H9 (cell line): ENCODE measurements around the gene ACTR2. TPM values are rescaled to one million over a fixed set of nuclear protein-coding genes. Genes with fewer than 3 reads are reported as not detected.

Source experiments
- DNase-seq: peaks from one replicate; pipeline ENCODE4 v3.0.0-alpha.2; 2017
- H2AFZ ChIP-seq: one replicate; pipeline ENCODE4 v1.6.1; 2013; ENCODE audit warnings: mild to moderate bottlenecking, low read length, control low read depth, moderate library complexity
- H2AK5ac ChIP-seq: 2 replicates; pipeline ENCODE4 v1.6.1; 2013; ENCODE audit warnings: low read length, control low read depth, mixed read lengths; ENCODE audit not compliant: insufficient read length
- H2BK120ac ChIP-seq: one replicate; pipeline ENCODE4 v1.6.1; 2013; ENCODE audit warnings: low read depth, mild to moderate bottlenecking, low read length, control low read depth, inconsistent platforms; ENCODE audit not compliant: poor library complexity, severe bottlenecking
- H2BK12ac ChIP-seq: 2 replicates; pipeline ENCODE4 v1.6.1; 2013; ENCODE audit warnings: low read length, control low read depth, mixed read lengths, low read depth; ENCODE audit not compliant: insufficient read length
- H2BK15ac ChIP-seq: 2 replicates; pipeline ENCODE4 v1.6.1; 2013; ENCODE audit warnings: low read depth, low read length, control low read depth
- H2BK20ac ChIP-seq: one replicate; pipeline ENCODE4 v1.6.1; 2013; ENCODE audit warnings: low read depth, mild to moderate bottlenecking, low read length, control low read depth, inconsistent platforms; ENCODE audit not compliant: poor library complexity, severe bottlenecking
- H2BK5ac ChIP-seq: 2 replicates; pipeline ENCODE4 v1.6.1; 2013; ENCODE audit warnings: low read length, control low read depth, mixed read lengths; ENCODE audit not compliant: insufficient read length
- H3K14ac ChIP-seq: 2 replicates; pipeline ENCODE4 v1.6.1; 2013; ENCODE audit warnings: low read length, control low read depth; ENCODE audit not compliant: insufficient read depth
- H3K18ac ChIP-seq: 2 replicates; pipeline ENCODE4 v1.6.1; 2013; ENCODE audit warnings: low read depth, mild to moderate bottlenecking, mixed read lengths, low read length, control low read depth; ENCODE audit not compliant: insufficient read length
- H3K23ac ChIP-seq: 2 replicates; pipeline ENCODE4 v1.6.1; 2013; ENCODE audit warnings: low read length, control low read depth, mixed read lengths, low read depth; ENCODE audit not compliant: insufficient read length
- H3K23me2 ChIP-seq: 2 replicates; pipeline ENCODE4 v1.6.1; 2013; ENCODE audit warnings: low read depth, mild to moderate bottlenecking, mixed read lengths, low read length, control low read depth; ENCODE audit not compliant: insufficient read length, poor library complexity, severe bottlenecking
- H3K27ac ChIP-seq: 2 replicates; pipeline ENCODE4 v1.5.1; 2013; ENCODE audit warnings: low read length, control low read depth, mixed read lengths, low read depth; ENCODE audit not compliant: insufficient read length
- H3K27me3 ChIP-seq: 2 replicates; pipeline ENCODE4 v1.6.1; 2013; ENCODE audit warnings: low read length, control low read depth, inconsistent platforms; ENCODE audit not compliant: insufficient read depth
- H3K4ac ChIP-seq: 2 replicates; pipeline ENCODE4 v1.6.1; 2013; ENCODE audit warnings: low read depth, mild to moderate bottlenecking, control low read depth, inconsistent platforms, low read length, moderate library complexity
- H3K4me1 ChIP-seq: 2 replicates; pipeline ENCODE4 v1.6.1; 2013; ENCODE audit warnings: low read length, control low read depth, inconsistent platforms; ENCODE audit not compliant: insufficient read depth
- H3K4me2 ChIP-seq: 2 replicates; pipeline ENCODE4 v1.6.1; 2013; ENCODE audit warnings: low read length, control low read depth, mixed read lengths; ENCODE audit not compliant: insufficient read length, insufficient read depth
- H3K56ac ChIP-seq: 2 replicates; pipeline ENCODE4 v1.6.1; 2013; ENCODE audit warnings: low read depth, mild to moderate bottlenecking, mixed read lengths, low read length, control low read depth; ENCODE audit not compliant: insufficient read length
- H3K79me1 ChIP-seq: 2 replicates; pipeline ENCODE4 v1.6.1; 2013; ENCODE audit warnings: low read depth, mild to moderate bottlenecking, moderate library complexity, low read length, control low read depth, inconsistent platforms; ENCODE audit not compliant: insufficient read depth, poor library complexity, severe bottlenecking
- H3K79me2 ChIP-seq: 2 replicates; pipeline ENCODE4 v1.6.1; 2013; ENCODE audit warnings: low read length, control low read depth, inconsistent platforms; ENCODE audit not compliant: insufficient read depth
- H3K9ac ChIP-seq: 2 replicates; pipeline ENCODE4 v1.6.1; 2013; ENCODE audit warnings: low read length, control low read depth, mixed read lengths; ENCODE audit not compliant: insufficient read length; ENCODE audit errors: extremely low read depth
- H3K9me3 ChIP-seq: one replicate; pipeline ENCODE4 v1.6.1; 2013; ENCODE audit warnings: low read depth, low read length, inconsistent platforms; ENCODE audit not compliant: control insufficient read depth
- H3T11ph ChIP-seq: one replicate; pipeline ENCODE4 v1.6.1; 2013; ENCODE audit warnings: mild to moderate bottlenecking, low read length, control low read depth, inconsistent platforms
- H4K20me1 ChIP-seq: one replicate; pipeline ENCODE4 v1.6.1; 2013; ENCODE audit not compliant: control insufficient read depth, insufficient read length, insufficient read depth
- H4K5ac ChIP-seq: 2 replicates; pipeline ENCODE4 v1.6.1; 2013; ENCODE audit warnings: low read depth, mild to moderate bottlenecking, mixed read lengths, low read length, control low read depth; ENCODE audit not compliant: insufficient read length
- H4K8ac ChIP-seq: replicated peaks from 2 replicates; pipeline ENCODE4 v1.6.1; 2013; ENCODE audit warnings: low read length, control low read depth, mixed read lengths, low read depth; ENCODE audit not compliant: insufficient read length
- H4K91ac ChIP-seq: 2 replicates; pipeline ENCODE4 v1.6.1; 2013; ENCODE audit warnings: low read depth, mild to moderate bottlenecking, moderate library complexity, mixed read lengths, low read length, control low read depth; ENCODE audit not compliant: insufficient read length
- H3K27ac Mint-ChIP-seq, 3 experiments: 2 replicates in 2 of 3; 3 replicates in 1 of 3; pipeline ENCODE4 v1.8.0; 2020 to 2021; ENCODE audit warnings: mixed read lengths in 3 of 3, mild to moderate bottlenecking in 1 of 3, moderate library complexity in 1 of 3
- H3K27me3 Mint-ChIP-seq: 2 replicates; pipeline ENCODE4 v1.8.0; 2021; ENCODE audit warnings: low read depth, mild to moderate bottlenecking, moderate library complexity, mixed read lengths
- H3K36me3 Mint-ChIP-seq, 3 experiments: 2 replicates in 2 of 3; 3 replicates in 1 of 3; pipeline ENCODE4 v1.8.0; 2020 to 2021; ENCODE audit warnings: low read depth in 3 of 3, mixed read lengths in 3 of 3; ENCODE audit not compliant: insufficient read depth in 1 of 3
- H3K4me1 Mint-ChIP-seq, 2 experiments: 2 replicates each; pipeline ENCODE4 v1.8.0; 2020; ENCODE audit warnings: mixed read lengths in 2 of 2
- H3K4me3 Mint-ChIP-seq, 2 experiments: 2 replicates in 1 of 2; 3 replicates in 1 of 2; pipeline ENCODE4 v1.8.0; 2020 to 2021; ENCODE audit warnings: mild to moderate bottlenecking in 2 of 2, mixed read lengths in 2 of 2, moderate library complexity in 1 of 2
- H3K9me3 Mint-ChIP-seq, 2 experiments: 2 replicates in 1 of 2; 3 replicates in 1 of 2; pipeline ENCODE4 v1.8.0; 2020; ENCODE audit warnings: mild to moderate bottlenecking in 2 of 2, mixed read lengths in 2 of 2, moderate library complexity in 1 of 2
- WGBS: extraction: QIAGEN DNeasy Blood & Tissue Kit; methylation state at CpG from one replicate; pipeline ENCODE4 v1.1.7; 2013; ENCODE audit warnings: missing lambda C conversion rate, low lambda C conversion rate, mixed read lengths; ENCODE audit not compliant: insufficient read length; ENCODE audit errors: extremely low coverage; 5-methylcytosine and 5-hydroxymethylcytosine counted together
- total RNA-seq: library from RNA; stranded (reverse); gene quantifications from 2 replicates; pipeline ENCODE4 v1.2.1, GENCODE V29; 2021
- TF ChIP-seq, protein P1 (sequence below): fragments of 200-600 bp; sonication (generic); conservative IDR thresholded peaks from 3 replicates; pipeline ENCODE4 v1.8.0; 2021; ENCODE audit warnings: antibody characterized with exemption, mild to moderate bottlenecking

The ACTR2 gene
- total RNA-seq, 1 experiment from 2014 or later: 176 TPM

GRCh38 chr2:65275141-65275915, 47.7 kb downstream of the ACTR2 start:
- H2BK20ac ChIP-seq: no peak overlapping the region
- no peaks in the 10 kb centered on the region for H4K20me1 ChIP-seq
- H2BK12ac ChIP-seq: no peak overlapping the region
- no peak overlapping the region for H3K4me2 ChIP-seq
- peaks cover 96% of the 10 kb centered on the region for H3K27me3 Mint-ChIP-seq
- H4K5ac ChIP-seq: no peak overlapping the region
- no peak overlapping the region for H2AFZ ChIP-seq
- no peak overlapping the region for H4K91ac ChIP-seq
- no peak overlapping the region for H3T11ph ChIP-seq
- H3K79me2 ChIP-seq: no peaks in the 10 kb centered on the region
- H3K56ac ChIP-seq: no peak overlapping the region
- H3K23ac ChIP-seq: no peak overlapping the region
- no peak overlapping the region for H2BK15ac ChIP-seq
- peak; percentile 47 for DNase-seq
- no peak overlapping the region for H3K9ac ChIP-seq
- no peaks in the 10 kb centered on the region for H3K79me1 ChIP-seq
- no peak overlapping the region for H3K18ac ChIP-seq
- H3K4me1 ChIP-seq: no peaks in the 10 kb centered on the region
- H3K23me2 ChIP-seq: no peaks in the 10 kb centered on the region
- TF ChIP-seq, protein P1, sequence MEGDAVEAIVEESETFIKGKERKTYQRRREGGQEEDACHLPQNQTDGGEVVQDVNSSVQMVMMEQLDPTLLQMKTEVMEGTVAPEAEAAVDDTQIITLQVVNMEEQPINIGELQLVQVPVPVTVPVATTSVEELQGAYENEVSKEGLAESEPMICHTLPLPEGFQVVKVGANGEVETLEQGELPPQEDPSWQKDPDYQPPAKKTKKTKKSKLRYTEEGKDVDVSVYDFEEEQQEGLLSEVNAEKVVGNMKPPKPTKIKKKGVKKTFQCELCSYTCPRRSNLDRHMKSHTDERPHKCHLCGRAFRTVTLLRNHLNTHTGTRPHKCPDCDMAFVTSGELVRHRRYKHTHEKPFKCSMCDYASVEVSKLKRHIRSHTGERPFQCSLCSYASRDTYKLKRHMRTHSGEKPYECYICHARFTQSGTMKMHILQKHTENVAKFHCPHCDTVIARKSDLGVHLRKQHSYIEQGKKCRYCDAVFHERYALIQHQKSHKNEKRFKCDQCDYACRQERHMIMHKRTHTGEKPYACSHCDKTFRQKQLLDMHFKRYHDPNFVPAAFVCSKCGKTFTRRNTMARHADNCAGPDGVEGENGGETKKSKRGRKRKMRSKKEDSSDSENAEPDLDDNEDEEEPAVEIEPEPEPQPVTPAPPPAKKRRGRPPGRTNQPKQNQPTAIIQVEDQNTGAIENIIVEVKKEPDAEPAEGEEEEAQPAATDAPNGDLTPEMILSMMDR: no peak
- no peaks in the 10 kb centered on the region for H3K9me3 ChIP-seq
- no peak overlapping the region for H2AK5ac ChIP-seq
- H2BK5ac ChIP-seq: no peak overlapping the region
- H3K4me3 Mint-ChIP-seq: no peak overlapping the region
- no CpG with 5 or more reads among the region's 4 CpGs for WGBS
- peaks cover 56% of the 10 kb centered on the region for H3K27me3 ChIP-seq
- H2BK120ac ChIP-seq: no peak overlapping the region
- H3K27ac Mint-ChIP-seq: no peak overlapping the region
- H4K8ac ChIP-seq: no peak overlapping the region
- peaks cover 7 to 10% of the 10 kb centered on the region in 2 experiments; a peak in 3 of 4 replicates for H3K4me1 Mint-ChIP-seq
- no peak overlapping the region for H3K14ac ChIP-seq
- peaks cover 0 to 16% (median 3%) of the 10 kb centered on the region in 3 experiments; a peak in 4 of 7 replicates for H3K36me3 Mint-ChIP-seq
- H3K4ac ChIP-seq: no peak overlapping the region
- H3K9me3 Mint-ChIP-seq: peaks cover 0 to 2% of the 10 kb centered on the region in 2 experiments; a peak in 2 of 5 replicates
- H3K27ac ChIP-seq: no peak overlapping the region
